Caki2 (cell line): ENCODE data around the gene C3orf85. TPM values are rescaled to one million over a fixed set of nuclear protein-coding genes. Genes with fewer than 3 reads are reported as not detected.
"Not testable (repeated sequence)": the region's sequence is repeated elsewhere in the genome, so short reads cannot be mapped to it uniquely, and the experiment has no call there.

Experiments used
- DNase-seq: peaks from one replicate; pipeline ENCODE4 v3.0.0-alpha.2; 2015; ENCODE audit warnings: low read depth
- in situ Hi-C: cut with HindIII; loops from 2 replicates; pipeline ENCODE4 v1.10.0; 2016; ENCODE audit warnings: low sequenced_read_pairs, low pct_unique_long_range_greater_than_20kb, mixed read lengths
- total RNA-seq: library from RNA; depleted of rRNA; stranded (reverse); fragments of >200 nt; shearing (Covaris generic); gene quantifications from 2 replicates; pipeline ENCODE4 v1.2.3, GENCODE V29; 2014; ENCODE audit warnings: low replicate concordance; rRNA removed

C3orf85 gene, protein sequence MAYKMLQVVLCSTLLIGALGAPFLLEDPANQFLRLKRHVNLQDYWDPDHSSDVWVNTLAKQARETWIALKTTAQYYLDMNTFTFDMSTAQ
- total RNA-seq, result not detected in 2 replicates

DNA sequence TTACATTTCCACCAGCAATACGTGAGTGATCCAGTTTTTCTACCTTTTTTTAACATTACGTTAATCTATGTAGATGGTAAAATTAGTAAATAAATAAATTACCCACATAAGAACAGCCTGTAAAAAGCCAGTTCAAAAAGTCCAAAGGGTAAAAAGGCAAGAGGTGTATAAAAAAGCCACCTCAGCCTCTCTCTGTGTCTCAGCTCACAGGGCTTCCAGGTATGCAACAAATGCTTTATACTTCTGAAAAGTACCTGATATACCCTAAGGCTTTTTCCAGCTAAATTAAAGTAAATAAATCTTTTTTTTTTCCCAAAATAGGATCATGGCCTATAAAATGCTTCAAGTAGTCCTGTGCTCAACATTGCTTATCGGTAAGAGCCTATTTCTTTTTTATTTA, at the start of gene C3orf85:
TSS of gene C3orf85 (plus strand) at position 197 of the 400 bp plus-strand sequence. CDS start at position 326, 129 bp downstream.
- in situ Hi-C loops, result no loop called here

GRCh38 chr3:109089265-109089664, 47.3 kb upstream of the C3orf85 start:
- in situ Hi-C loops, result no loop called here
- DNase-seq, result no peak

More for the DNA sequence above, at the start of gene C3orf85:
- DNase-seq, result no peak

DNA sequence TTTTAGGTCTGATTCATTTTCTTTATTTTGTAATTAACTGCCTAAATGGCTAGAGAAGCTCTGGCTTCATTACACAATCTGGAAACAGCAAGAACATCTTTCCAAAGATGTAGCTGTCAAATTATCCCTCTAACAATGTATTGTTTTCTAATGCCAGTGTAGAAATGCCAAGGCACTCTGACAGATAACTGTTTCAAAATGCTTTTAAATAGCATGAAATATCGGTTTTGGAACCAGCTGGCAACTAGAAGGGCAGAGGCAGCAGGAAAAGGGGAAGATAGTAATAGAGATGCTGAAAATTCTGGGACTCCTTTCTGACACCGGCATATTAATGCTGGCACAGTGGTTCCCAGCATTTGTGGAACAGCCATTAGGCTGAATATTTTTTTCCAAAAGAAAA, 44.7 kb upstream of the C3orf85 start:
- DNase-seq, result no peak
- in situ Hi-C loops, result no loop called here

DNA sequence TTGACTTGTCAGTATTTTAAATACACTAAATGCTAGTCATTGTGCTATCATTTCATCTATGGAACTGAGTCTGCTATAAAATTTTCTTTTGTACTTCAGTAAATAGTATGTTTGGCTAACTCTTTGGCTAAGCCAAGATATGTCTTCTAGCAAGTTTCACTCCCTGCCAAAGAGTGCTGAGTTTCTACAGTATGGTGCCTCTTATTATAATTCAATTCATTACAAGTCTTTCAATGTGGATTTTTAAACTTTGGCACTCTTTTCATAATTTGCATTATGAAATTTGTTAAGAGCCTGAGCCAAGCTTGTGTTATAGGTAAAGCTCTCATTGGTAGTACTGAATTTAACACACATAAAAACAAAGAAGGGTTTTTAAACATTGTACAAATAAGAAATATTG, 43.0 kb upstream of the C3orf85 start:
- no peak for DNase-seq
- in situ Hi-C loops, result no loop called here

DNA sequence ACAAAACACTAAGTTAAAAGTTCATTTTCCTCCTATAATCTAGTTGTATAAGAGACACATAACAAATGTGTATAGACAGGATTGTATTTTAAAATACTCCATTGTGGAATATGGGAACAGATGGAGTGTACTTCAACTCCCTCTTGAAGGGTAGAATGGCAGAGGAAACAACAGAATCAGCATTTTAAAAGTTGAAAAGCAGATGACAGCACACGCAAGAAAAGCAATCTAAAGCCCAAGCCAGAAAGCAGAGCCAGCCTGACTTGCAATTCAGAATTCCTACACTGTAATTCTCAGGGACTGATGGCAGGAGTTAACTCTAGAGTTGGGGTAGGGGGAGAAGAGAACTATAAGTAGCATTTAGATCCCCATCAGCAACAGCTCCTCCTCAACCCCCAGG, 41.4 kb upstream of the C3orf85 start:
- in situ Hi-C loops, result no loop called here
- DNase-seq, result no peak

DNA sequence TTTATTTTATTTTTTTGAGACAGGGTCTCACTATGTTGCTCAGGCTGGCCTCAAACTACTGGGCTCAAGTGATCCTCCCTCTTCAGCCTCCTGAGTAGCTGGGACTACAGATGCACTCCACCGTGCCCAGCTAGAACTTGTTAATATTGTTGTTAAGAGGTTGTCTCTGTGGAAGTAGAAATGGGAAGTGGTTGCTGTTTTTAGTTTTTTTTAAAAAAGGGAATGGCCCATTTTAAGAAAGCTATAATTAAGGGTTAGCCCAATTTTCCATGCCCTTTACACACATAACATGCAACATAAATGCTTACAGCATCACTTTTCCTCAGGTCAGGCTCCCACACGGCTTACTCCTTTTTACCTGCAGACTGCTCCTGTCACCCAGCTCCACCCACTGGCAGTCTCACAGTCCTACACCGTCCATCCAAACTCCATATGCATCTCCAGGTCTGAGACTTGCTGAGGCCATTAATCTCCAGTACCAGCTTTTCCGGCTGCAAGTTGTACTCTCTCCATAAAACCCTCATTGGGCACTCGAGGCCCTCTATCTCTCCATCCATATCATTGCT, 38.4 kb upstream of the C3orf85 start:
- in situ Hi-C loops, result no loop called here
- no peak for DNase-seq

- in situ Hi-C loops, result no loop called here
- no peak for DNase-seq
These were observed 26.9 kb upstream of the C3orf85 start for GRCh38 chr3:109109574-109109973.

GRCh38 chr3:109112946-109113760, 23.4 kb upstream of the C3orf85 start:
- DNase-seq, result no peak
- in situ Hi-C loops, result no loop called here

GRCh38 chr3:109114746-109115145, 21.8 kb upstream of the C3orf85 start:
- in situ Hi-C loops, result no loop called here
- no peak for DNase-seq

DNA sequence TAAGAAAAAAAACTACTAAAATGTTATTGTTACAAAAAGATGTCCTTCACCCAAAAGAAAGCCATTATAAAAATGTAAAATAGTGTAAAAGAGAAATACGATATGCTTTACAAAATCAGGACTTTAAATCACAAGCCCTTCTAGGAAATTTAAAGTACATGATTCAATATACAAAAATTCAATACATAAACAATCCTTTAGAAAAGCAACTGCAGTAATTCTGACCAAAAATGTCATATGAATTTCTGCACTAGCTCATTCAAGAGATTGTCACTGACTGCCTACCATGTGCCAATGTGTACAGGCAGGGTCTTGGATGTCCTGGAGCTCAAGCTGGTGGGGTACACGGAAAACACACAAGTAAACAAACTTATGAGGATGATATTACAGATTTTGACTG, 21.1 kb upstream of the C3orf85 start:
- no peak for DNase-seq
- in situ Hi-C loops, result no loop called here

DNA sequence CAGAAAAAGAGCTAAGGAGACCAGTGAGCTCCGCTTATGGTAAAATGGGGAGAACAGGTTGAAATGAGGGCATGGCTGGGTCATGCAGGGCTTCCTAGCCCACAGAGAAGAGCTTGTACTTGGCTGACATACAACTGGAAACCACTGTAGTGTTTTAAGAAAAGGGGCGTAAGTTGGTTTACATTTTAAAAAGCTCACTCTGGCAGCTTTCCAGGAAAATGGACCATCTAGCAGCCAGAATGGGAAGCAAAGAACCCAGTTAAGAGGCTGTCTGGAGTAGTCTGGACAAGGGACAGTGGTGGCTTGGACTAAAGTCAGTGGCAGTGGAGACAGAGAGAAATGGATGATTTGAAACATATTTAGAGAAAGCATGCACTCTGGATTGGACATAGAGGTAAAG, 20.5 kb upstream of the C3orf85 start:
- no peak for DNase-seq
- in situ Hi-C loops, result no loop called here

DNA sequence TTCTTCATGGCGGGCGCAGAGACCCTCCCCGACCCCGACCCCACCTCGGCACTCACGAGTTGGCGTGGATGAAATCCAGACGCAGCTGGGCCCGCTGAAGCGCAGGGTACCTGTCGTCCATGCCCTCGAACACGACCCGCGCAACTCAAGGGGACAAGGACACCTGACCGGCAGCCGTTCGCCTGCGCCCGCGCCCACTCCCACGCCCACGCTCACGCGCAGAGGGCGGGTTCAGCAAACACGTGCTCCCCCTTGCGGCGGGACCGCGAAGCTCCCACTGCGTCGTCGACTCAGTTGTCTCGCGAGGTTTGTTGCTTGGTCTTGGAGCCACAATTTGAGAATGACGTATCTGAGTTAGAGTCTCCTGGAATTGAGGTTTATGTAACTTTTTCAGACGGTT, 18.6 kb upstream of the C3orf85 start, which contains the start of gene MORC1:
TSS of gene MORC1 (minus strand) at position 196 of the 400 bp plus-strand sequence. CDS start at position 121, 75 bp downstream.
- in situ Hi-C loops, result no loop called here
- DNase-seq, result no peak

- no peak for DNase-seq
- in situ Hi-C loops, result no loop called here
These were observed 17.9 kb upstream of the C3orf85 start for GRCh38 chr3:109118584-109118983.

DNA sequence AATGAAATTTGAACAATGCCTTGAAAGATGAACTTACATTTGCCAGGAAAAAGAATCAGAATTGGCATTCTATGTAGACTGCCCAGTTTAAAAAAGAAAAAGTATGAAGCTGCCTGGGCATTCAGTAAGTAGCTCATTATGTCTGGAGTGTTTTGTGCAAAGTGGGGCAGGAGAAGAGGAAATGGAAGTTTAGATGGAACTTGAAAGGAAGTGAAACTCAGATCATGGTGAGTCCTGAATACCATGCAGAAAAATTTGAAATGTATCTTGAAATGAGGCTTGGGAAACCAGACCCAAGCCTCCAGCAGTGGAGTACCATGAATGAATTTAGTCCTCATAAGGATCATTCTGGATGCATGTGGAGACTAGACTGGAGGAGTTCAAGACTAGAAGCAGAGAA, 13.8 kb upstream of the C3orf85 start:
- DNase-seq, result no peak
- in situ Hi-C loops, result no loop called here

DNA sequence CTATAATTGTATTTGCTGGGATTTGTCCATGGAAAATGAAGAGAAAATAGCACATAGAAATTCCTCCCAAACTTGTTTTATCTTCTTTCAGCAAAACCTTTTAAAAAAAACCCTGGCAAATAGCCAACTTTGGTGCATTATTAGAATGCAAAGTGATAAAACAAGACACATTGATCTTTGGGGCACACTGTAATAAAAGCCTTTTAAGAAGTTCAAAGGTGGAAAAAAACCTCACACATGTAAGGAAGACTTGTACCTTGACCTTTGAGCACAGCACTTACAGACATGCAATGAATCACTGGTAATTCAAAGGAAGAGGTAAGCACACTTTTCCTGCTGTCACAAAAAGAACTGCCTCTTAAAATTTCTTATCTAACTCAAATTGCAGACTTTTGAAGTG, 10.6 kb upstream of the C3orf85 start:
- DNase-seq, result peak; percentile 12
- in situ Hi-C loops, result no loop called here

DNA sequence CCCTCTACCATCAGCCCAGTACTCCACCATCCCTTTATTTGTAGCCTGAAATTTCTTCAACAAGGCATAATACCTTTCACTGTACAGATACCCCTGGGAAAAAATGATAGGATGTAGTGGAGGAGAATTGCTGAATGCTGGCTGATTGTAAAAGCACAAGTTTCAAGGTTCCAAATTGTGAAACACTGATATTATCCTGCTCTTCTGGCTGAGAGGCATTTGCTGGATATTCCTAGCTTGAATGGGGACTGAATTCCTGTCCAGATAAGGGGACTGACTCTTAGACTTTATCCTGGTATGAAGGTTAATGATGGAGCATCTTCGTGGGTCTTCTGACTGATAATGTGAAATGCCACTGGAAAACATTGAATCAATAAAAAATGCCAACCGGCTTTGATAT, 9.0 kb upstream of the C3orf85 start:
- in situ Hi-C loops, result no loop called here
- no peak for DNase-seq

DNA sequence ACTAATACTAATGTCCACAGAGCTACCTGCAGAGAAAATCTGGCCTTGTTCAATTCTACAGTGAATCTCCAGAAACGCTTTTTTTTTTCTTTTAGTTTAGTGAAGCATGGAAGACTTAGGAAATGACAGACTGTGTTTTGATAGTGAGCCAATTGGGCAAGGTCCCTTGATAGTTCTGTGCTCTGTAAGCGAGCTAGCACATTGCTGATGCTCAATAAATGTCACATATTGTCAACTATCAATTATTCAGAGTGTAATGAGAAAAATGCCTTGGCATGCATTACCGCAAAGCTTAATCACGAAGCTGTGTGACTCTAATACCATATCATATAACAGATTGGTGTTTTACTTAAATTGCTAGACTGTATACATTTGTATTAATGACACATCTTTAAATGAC, 5.2 kb upstream of the C3orf85 start:
- in situ Hi-C loops, result no loop called here
- DNase-seq, result peak; percentile 78

DNA sequence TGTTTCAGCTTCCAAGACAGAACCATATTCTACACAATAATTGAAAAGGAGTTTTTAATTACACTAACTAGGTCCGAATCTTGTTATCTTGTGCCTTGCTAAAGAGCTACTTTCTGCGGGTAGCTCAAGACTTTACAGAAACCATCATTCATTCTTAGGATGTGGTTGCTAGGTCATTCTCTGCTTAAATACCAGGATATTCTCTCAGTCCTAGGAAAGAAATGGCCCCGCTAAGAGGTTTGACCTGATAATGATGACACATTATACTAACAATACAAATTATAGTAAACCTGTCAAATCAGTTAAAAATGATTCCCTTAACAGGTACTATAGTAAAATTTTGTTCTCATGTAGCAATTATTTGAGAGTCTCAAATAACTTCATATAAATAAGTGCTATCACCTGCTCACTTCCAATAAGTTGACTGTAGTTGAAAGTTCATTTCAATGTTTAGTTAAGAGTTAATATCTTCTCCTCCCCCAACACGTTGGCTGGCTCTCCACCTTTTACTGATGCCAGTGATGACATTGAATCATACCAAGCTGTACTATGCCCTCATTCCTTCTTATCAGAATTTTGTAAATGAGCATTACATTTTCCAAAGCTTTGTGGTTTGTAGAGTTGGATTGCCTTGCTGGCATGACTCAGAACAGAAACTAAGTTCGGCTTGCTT, 3.6 kb upstream of the C3orf85 start:
- in situ Hi-C loops, result no loop called here
- peak; percentile 95 for DNase-seq

DNA sequence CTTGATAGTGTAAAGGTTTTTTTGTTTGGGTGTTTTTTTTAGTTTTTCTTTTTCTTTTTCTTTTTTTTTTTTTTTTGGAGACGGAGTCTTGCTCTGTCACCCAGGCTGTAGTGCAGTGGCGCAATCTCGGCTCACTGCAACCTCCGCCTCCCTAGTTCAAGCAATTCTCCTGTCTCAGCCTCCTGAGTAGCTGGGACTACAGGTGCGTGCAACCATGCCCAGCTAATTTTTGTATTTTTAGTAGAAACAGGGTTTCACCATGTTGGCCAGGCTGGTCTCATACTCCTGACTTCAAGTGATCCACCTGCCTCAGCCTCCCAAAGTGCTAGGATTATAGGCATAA, 3.1 kb upstream of the C3orf85 start:
- DNase-seq, in situ Hi-C loops: not testable (repeated sequence)
